ENCODE measurements around the gene SLC15A5.

SLC15A5 gene, protein sequence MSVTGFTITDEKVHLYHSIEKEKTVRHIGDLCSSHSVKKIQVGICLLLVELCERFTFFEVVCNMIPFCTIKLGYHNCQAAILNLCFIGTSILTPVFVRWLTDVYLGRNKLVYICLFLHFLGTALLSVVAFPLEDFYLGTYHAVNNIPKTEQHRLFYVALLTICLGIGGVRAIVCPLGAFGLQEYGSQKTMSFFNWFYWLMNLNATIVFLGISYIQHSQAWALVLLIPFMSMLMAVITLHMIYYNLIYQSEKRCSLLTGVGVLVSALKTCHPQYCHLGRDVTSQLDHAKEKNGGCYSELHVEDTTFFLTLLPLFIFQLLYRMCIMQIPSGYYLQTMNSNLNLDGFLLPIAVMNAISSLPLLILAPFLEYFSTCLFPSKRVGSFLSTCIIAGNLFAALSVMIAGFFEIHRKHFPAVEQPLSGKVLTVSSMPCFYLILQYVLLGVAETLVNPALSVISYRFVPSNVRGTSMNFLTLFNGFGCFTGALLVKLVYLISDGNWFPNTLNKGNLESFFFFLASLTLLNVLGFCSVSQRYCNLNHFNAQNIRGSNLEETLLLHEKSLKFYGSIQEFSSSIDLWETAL

DNA sequence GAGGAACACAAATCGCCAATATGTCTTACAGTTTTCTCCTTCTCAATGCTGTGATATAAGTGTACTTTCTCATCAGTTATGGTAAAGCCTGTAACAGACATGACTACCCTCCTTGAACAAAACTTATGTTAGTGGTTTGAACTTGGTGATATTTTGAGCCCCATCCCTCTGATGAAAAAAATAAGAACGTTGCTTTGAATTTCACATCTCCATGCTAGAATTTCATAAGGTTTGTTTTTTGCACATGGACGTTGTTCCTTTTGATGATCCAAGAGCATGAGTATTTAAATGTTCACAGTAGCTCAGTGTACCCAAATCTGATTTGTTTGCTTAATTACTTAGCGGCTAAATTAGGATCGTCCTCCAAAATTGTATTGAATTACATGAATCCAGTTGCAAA lies at the start of gene SLC15A5:
Gene SLC15A5, minus strand, starts transcription at position 101 of the 400 bp plus-strand sequence. Its CDS starts 0 bp downstream, at position 101.
- DNase-seq, result no peak

GRCh38 chr12:16325426-16325825 lies 47.9 kb upstream of the SLC15A5 start:
- no peak for DNase-seq

GRCh38 chr12:16324772-16325171 lies 47.3 kb upstream of the SLC15A5 start:
- DNase-seq, result no peak

DNA sequence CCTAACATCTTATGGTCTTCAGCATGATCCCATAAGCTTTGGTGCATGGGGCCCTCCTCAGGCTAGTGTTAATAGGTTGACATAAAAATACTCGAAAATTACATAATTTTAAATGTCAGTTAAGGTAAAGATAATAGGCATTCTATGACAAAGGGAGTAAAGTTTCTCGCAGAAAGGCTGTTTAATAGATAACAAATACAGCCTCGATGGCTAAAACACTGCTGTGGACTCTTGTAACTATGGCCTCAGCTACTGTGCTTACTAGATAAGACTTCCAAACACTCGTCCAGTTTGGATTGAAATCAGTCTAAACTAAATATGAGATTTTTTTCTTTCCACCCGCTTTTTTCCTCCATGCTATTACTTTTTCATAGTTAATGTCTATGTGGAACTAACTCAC lies 46.8 kb upstream of the SLC15A5 start:
- no peak for DNase-seq

DNA sequence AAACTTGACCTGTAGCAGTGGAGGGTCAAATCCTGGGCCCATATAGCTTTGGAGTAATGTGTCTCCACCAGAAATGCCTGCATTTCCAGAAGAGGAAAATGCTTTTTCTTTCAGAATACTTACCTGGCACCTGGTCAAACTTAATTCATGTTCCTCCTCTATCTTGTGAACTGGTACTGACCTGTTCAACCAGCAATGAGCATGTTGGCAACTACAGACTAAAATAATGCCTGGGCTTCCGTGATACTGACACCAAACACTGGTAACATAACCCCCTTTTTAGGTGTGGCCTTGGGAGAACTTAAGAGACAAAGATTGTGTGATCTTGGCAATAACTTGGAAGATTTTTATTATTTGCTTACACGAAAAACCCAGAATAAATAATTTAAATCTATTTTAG lies 46.2 kb upstream of the SLC15A5 start:
- no peak for DNase-seq

- no peak for DNase-seq
Measured at GRCh38 chr12:16323010-16323409, 45.5 kb upstream of the SLC15A5 start.

GRCh38 chr12:16310934-16311333 lies 33.4 kb upstream of the SLC15A5 start:
- DNase-seq, result no peak

DNA sequence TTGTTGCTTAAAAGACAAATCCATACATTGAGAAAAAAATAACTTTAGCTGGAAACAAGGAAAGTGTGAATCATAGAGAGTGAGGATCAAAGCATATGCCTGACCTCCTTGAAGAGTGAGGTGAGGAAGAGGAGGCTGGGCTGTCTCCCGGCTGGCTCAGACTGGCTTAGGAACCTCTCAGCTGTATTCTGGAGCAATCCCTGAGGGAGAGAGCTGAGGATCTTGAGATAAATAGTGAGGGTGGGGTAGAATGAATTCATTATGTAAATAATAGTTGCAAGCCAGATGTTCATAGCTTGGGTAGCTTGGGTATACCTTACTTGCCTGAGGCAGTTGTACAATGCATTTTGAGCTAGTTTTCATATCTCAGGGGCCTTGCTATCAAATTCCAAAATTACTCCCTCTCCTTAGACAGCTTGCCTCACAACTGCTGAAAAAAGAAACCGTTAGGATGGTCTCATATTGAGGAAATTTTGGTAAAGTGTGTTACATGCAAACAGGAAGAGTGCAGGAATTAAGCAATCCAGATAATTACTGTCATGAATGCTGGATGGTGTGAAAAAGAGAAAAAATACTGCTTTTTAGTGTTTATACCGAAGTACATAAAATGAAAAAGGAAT lies 30.5 kb upstream of the SLC15A5 start:
- DNase-seq, result no peak

- DNase-seq, result no peak
Measured at GRCh38 chr12:16303939-16304338, 26.5 kb upstream of the SLC15A5 start.

DNA sequence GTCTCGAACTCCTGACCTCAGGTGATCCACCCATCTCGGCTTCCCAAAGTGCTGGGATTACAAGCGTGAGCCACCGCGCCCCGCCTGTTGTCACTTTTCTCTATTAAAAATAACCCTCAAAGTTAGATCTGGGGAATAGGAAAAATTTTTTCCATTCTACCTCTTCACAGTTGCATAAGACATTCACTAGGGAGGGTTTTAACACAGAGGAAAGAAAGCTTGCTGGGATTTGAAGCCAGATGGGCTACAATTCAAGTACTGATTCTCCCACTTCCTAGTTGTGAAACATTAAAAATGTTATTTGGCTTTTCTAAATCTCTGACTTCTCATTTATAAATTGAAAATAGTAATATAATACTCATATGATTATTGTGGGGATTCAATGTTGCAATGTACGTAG lies 23.3 kb upstream of the SLC15A5 start:
- DNase-seq, result no peak

DNA sequence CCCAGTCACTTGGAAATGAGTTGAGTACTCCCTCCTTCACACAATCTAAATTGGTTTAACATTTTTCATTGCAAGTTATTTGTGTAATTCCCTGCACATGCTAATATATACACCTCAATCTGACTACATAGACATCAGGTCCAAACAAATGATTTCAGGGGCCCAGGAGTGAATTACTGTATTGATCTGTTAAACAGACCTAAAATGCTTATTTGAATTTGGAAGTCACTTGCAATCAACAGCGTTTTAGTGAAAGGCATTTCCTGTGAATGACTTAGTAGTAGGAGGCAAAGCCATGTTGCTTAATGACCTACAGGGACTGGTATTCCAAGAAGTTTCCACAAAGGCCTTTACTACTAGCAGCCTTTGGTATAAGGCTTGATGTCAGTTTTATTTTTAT lies 22.6 kb upstream of the SLC15A5 start:
- no peak for DNase-seq

DNA sequence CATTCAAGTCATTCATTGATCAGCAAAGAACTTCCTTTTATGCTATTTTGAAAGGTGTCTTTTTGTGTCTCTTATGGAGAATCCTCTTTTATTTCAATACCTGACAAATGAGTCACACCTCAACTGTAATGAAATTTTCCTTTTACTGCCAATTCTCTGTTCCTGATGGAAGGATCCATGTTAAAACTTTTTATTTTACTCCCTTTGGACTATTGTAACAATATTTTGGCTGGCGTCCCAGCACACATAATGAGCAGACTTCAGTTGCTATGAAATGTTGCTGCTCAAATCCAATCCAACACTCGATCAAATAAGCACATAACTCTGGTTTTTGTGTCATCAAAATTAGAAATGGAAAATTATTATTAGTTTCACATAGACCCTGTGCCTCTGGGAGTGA lies 21.9 kb upstream of the SLC15A5 start:
- DNase-seq, result no peak

- DNase-seq, result no peak
Measured at GRCh38 chr12:16297521-16297920, 20.0 kb upstream of the SLC15A5 start.

GRCh38 chr12:16294376-16294956 lies 17.0 kb upstream of the SLC15A5 start:
- DNase-seq, result no peak

DNA sequence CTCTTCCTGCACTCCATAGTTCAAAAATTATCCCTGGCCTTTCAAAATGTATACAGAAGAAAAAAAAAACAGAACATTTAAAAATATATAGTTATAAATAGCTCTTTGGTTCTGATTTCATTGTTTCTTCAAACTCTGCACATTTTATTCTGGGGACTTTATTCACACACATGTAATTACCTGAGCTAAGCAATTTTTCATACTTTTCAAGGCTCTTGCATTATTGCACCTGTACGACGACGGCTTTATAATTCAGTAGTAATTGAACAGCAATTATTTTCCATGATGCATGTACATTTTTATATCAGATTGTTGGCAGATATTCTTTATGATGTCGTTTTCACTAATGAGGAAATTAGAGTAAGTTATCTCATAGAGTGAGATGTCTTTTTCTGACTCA lies 13.5 kb upstream of the SLC15A5 start:
- DNase-seq, result no peak

DNA sequence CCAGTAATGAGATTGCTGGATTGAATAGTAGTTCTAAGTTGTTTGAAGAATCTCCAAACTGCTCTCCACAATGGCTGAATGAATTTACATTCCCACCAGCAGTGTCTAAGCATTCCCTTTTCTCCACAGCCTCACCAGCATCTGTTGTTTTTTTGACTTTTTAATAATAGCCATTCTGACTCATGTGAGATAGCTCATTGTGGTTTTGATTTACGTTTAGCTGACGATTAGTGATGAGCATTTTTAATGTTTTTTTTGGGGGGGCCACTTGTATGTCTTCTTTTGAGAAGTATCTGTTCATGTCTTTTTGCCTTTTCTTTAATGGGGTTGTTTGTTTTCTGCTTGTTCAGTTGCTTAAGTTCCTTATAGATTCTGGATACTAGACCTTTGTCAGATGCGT lies 8.1 kb upstream of the SLC15A5 start:
- DNase-seq, result no peak

DNA sequence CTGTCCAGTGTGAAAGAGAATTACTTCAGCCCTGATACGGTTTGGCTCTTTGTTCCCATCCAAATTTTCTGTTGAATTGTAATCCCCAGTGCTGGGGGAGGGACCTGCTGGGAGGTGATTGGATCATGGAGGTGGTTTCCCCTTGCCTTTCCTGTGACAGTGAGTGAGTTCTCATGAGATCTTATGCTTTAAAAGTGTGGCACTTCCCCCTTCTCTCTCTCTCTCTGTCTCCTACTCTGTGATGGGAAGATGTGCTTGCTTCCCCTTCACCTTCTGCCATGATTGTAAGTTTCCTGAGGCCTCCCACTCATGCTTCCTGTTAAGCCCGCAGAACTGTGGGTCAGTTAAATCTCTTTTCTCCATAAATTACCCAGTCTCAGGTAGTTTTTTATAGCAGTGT lies 5.5 kb upstream of the SLC15A5 start:
- DNase-seq, result no peak

GRCh38 chr12:16282081-16282480 lies 4.6 kb upstream of the SLC15A5 start:
- no peak for DNase-seq

- DNase-seq, result no peak
Measured at GRCh38 chr12:16281157-16281556, 3.7 kb upstream of the SLC15A5 start.

GRCh38 chr12:16272222-16272621 lies 5.3 kb downstream of the SLC15A5 start:
- DNase-seq, result no peak

GRCh38 chr12:16271062-16271461 lies 6.4 kb downstream of the SLC15A5 start:
- DNase-seq, result no peak

- no peak for DNase-seq
Measured at GRCh38 chr12:16269946-16270345, 7.5 kb downstream of the SLC15A5 start.

DNA sequence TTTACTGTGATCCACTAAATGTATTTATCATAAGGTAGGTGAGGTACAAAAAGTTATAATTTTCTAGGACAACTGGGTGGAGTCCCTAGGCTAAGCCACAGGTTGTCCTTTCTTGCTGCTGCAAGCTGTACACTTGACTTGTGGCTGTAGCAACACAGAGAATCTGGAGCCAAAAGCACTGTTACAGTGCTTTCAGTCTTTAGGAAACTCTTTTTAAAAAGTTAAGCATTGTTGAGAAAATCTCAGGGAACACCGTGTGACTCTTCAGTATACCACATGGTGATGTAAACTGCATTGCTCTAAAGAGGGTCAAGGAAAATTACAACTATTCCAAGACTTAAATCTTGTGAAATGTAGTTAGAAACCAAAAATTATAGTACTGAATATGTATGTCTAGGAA lies 11.4 kb downstream of the SLC15A5 start:
- DNase-seq, result no peak

- DNase-seq, result no peak
Measured at GRCh38 chr12:16261944-16262475, 15.5 kb downstream of the SLC15A5 start.

Measured in CD4-positive, alpha-beta T cell treated with Interleukin-15 for 1 hour (primary cell).